PC-3 (cell line): Measurements from ENCODE around the gene KCNB1. TPM values are rescaled to one million over a fixed set of nuclear protein-coding genes. Genes with fewer than 3 reads are reported as not detected.

Experiments used
- ATAC-seq: fragments of 200-7000 bp; cut with Tn5 transposase; 2 replicates; pipeline ENCODE4 v1.9.1; 2020; ENCODE audit warnings: mild to moderate bottlenecking, moderate library complexity
- BruUV-seq: library from RNA; stranded (reverse); fragments of 400-500 nt; replicated peaks from 2 replicates; lab custom pipeline; 2021; lab: Mats Ljungman, UMichigan
- CTCF ChIA-PET: fragments of 300-600 bp; sonication (Branson Sonifier 250); formaldehyde crosslinking; loops from one replicate; lab custom pipeline; 2022; ENCODE audit warnings: antibody characterized with exemption; lab: Charles Lee
- POLR2A ChIA-PET: fragments of 300-600 bp; sonication (Branson Sonifier 250); formaldehyde crosslinking; loops from one replicate; lab custom pipeline; 2022; ENCODE audit warnings: antibody characterized with exemption; ENCODE audit not compliant: unreplicated experiment; lab: Charles Lee
- DNase-seq: peaks from one replicate; pipeline ENCODE4 v3.0.0-alpha.2; 2015
- H2AFZ ChIP-seq: fragments of 300-600 bp; sonication (generic); 2 replicates; pipeline ENCODE4 v1.6.0; 2016; ENCODE audit warnings: antibody characterized with exemption, low read length
- H3F3A ChIP-seq: fragments of 300-600 bp; sonication (generic); one replicate; pipeline ENCODE4 v1.6.0; 2017; ENCODE audit warnings: antibody characterized with exemption, low read length, control low read depth, mild to moderate bottlenecking; ENCODE audit not compliant: unreplicated experiment
- H3K27ac ChIP-seq: fragments of 300-600 bp; sonication (generic); 2 replicates; pipeline ENCODE4 v1.5.1; 2016; ENCODE audit warnings: mild to moderate bottlenecking, low read length
- H3K27me3 ChIP-seq: fragments of 300-600 bp; sonication (generic); 2 replicates; pipeline ENCODE4 v1.6.1; 2016; ENCODE audit warnings: low read length, mixed read lengths
- H3K36me3 ChIP-seq: fragments of 300-600 bp; sonication (generic); 2 replicates; pipeline ENCODE4 v1.6.1; 2016; ENCODE audit warnings: low read depth, mixed run types, low read length, mixed read lengths
- H3K4me1 ChIP-seq: fragments of 300-600 bp; sonication (generic); 2 replicates; pipeline ENCODE4 v1.5.1; 2016; ENCODE audit warnings: low read length; ENCODE audit not compliant: insufficient read depth
- H3K4me2 ChIP-seq: fragments of 300-600 bp; sonication (generic); 2 replicates; pipeline ENCODE4 v1.6.0; 2016; ENCODE audit warnings: low read length
- H3K4me3 ChIP-seq: fragments of 300-600 bp; sonication (generic); 2 replicates; pipeline ENCODE4 v1.5.1; 2016; ENCODE audit warnings: mild to moderate bottlenecking, low read length, mixed read lengths
- H3K79me2 ChIP-seq: fragments of 300-600 bp; sonication (generic); 2 replicates; pipeline ENCODE4 v1.6.1; 2017; ENCODE audit warnings: low read length, mixed read lengths
- H3K9ac ChIP-seq: fragments of 300-600 bp; sonication (generic); 2 replicates; pipeline ENCODE4 v1.6.0; 2016; ENCODE audit warnings: mild to moderate bottlenecking, low read length
- H3K9me2 ChIP-seq: fragments of 300-600 bp; sonication (generic); replicated peaks from 2 replicates; pipeline ENCODE4 v1.6.1; 2016; ENCODE audit warnings: mixed run types, low read length, mixed read lengths
- H3K9me3 ChIP-seq: fragments of 300-600 bp; sonication (generic); 2 replicates; pipeline ENCODE4 v1.6.1; 2016; ENCODE audit warnings: low read length, mixed read lengths
- H4K20me1 ChIP-seq: fragments of 300-600 bp; sonication (generic); 2 replicates; pipeline ENCODE4 v1.6.1; 2016; ENCODE audit warnings: low read length, mixed read lengths
- EZH2 ChIP-seq: fragments of 300-600 bp; sonication (generic); IDR thresholded peaks from one replicate; pipeline ENCODE4 v1.6.1; 2017; ENCODE audit warnings: antibody characterized with exemption, mild to moderate bottlenecking, low read length; ENCODE audit not compliant: unreplicated experiment
- EZH2phosphoT487 ChIP-seq: fragments of 300-600 bp; sonication (generic); IDR thresholded peaks from 2 replicates; pipeline ENCODE4 v1.6.1; 2018; ENCODE audit warnings: mild to moderate bottlenecking, antibody characterized with exemption, low read length, borderline replicate concordance
- intact Hi-C: fragments of 100-400 bp; cut with micrococcal nuclease; formaldehyde crosslinking; loops from 2 replicates; pipeline ENCODE4 v1.9.0; 2023
- total RNA-seq: library from RNA; depleted of rRNA; stranded (reverse); fragments of >200 nt; gene quantifications from 2 replicates; pipeline ENCODE4 v1.2.3, GENCODE V29; 2014
- TF ChIP-seq, protein P1 (sequence below): fragments of 300-600 bp; sonication (generic); conservative IDR thresholded peaks from 2 replicates; pipeline ENCODE4 v1.5.1; 2017; ENCODE audit warnings: antibody characterized with exemption, low read depth, mild to moderate bottlenecking, low read length

Gene KCNB1
- total RNA-seq, 1 experiment from 2014 or later = 0.04 TPM

DNA sequence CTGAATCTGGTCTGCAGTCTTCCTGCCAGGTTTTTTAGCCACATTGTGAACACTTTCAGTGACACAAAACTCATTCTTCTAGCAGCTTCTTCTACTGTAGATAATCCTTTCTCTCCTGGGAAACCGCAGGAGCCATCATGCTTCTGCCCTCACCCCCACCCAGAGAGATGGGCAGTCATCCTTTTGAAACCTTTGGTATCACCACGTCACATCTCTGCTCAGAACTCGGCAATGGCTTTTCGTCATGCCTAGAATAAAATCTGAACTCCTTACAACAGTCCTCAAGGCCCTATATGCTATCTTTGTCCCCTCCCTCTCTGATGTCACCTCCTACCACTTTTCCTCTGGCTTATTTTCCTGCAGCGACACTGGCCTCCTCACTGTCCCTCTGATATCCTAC, 158.2 kb downstream of the KCNB1 start:
- no peak overlapping the region for H3K4me3 ChIP-seq
- no peaks in the 10 kb centered on the region for H3K79me2 ChIP-seq
- ChIA-PET POLR2A (interaction anchor here (0.6 kb wide), 1 partner anchor 64 kb away, joined by 4 read pairs; no protein-coding TSS in a partner anchor), CTCF (interaction anchor here (1.0 to 1.1 kb wide), 4 partner anchors 48 to 80 kb away, joined by 3 to 15 read pairs (median 8); no protein-coding TSS in a partner anchor)
- no peak overlapping the region for H3K4me2 ChIP-seq
- peaks cover 25% of the 10 kb centered on the region for H3K27me3 ChIP-seq
- ATAC-seq (no peak), DNase-seq (no peak)
- H2AFZ ChIP-seq = peak overlapping the region; percentile 52; the same call in 1 of the 2 replicates
- no peaks in the 10 kb centered on the region for H3K36me3 ChIP-seq
- H3K4me1 ChIP-seq = peaks cover 8% of the 10 kb centered on the region; the same call in 1 of the 2 replicates
- H3K9me2 ChIP-seq = no peaks in the 10 kb centered on the region
- intact Hi-C loops = loop anchor here (5.0 kb wide), 2 partner anchors 47 to 62 kb away; partner anchors contain the start of gene ZNFX1
- H4K20me1 ChIP-seq = no peaks in the 10 kb centered on the region
- H3K27ac ChIP-seq = no peak overlapping the region
- H3K9ac ChIP-seq = no peak overlapping the region
- no peaks in the 10 kb centered on the region for H3F3A ChIP-seq
- TF ChIP-seq, protein P1, sequence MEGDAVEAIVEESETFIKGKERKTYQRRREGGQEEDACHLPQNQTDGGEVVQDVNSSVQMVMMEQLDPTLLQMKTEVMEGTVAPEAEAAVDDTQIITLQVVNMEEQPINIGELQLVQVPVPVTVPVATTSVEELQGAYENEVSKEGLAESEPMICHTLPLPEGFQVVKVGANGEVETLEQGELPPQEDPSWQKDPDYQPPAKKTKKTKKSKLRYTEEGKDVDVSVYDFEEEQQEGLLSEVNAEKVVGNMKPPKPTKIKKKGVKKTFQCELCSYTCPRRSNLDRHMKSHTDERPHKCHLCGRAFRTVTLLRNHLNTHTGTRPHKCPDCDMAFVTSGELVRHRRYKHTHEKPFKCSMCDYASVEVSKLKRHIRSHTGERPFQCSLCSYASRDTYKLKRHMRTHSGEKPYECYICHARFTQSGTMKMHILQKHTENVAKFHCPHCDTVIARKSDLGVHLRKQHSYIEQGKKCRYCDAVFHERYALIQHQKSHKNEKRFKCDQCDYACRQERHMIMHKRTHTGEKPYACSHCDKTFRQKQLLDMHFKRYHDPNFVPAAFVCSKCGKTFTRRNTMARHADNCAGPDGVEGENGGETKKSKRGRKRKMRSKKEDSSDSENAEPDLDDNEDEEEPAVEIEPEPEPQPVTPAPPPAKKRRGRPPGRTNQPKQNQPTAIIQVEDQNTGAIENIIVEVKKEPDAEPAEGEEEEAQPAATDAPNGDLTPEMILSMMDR = no peak
- TF ChIP-seq EZH2phosphoT487 = no peak
- no peak for TF ChIP-seq EZH2
- H3K9me3 ChIP-seq = no peaks in the 10 kb centered on the region
- no TSS peak for BruUV-seq

- CTCF ChIA-PET = interaction anchor here (0.6 to 1.1 kb wide), 5 partner anchors 47 to 135 kb away, joined by 3 to 15 read pairs (median 4); no protein-coding TSS in a partner anchor
- Histone ChIP-seq H3K27ac (no peak overlapping the region), H3K9ac (no peak overlapping the region), H3K27me3 (peaks cover 25% of the 10 kb centered on the region), H3F3A (no peaks in the 10 kb centered on the region), H3K36me3 (no peaks in the 10 kb centered on the region), H3K4me2 (no peak overlapping the region), H4K20me1 (no peaks in the 10 kb centered on the region), H3K4me3 (no peak overlapping the region), H3K4me1 (peaks cover 8% of the 10 kb centered on the region; the same call in 1 of the 2 replicates), H2AFZ (peak overlapping the region; percentile 52), H3K9me2 (no peaks in the 10 kb centered on the region), H3K9me3 (no peaks in the 10 kb centered on the region), H3K79me2 (no peaks in the 10 kb centered on the region)
- POLR2A ChIA-PET = interaction anchor here (0.6 kb wide), 2 partner anchors 63 to 80 kb away, joined by 4 to 5 read pairs; no protein-coding TSS in a partner anchor
- no TSS peak for BruUV-seq
- TF ChIP-seq, protein P1 = peak; percentile 69
- TF ChIP-seq EZH2 (no peak), EZH2phosphoT487 (no peak)
- intact Hi-C loops = loop anchor here (1.0 to 5.0 kb wide), 3 partner anchors 46 to 77 kb away; partner anchors contain the start of gene ZNFX1
- ATAC-seq (peak; percentile 72), DNase-seq (peak; percentile 87)
Measured at GRCh38 chr20:49323622-49324238, 158.7 kb downstream of the KCNB1 start.

- Histone ChIP-seq H3K36me3 (no peaks in the 10 kb centered on the region), H3K4me2 (no peak overlapping the region), H3K27me3 (peaks cover 44% of the 10 kb centered on the region), H3K4me3 (no peak overlapping the region), H3K4me1 (peaks cover 8% of the 10 kb centered on the region; the same call in 1 of the 2 replicates), H3F3A (no peaks in the 10 kb centered on the region), H4K20me1 (no peaks in the 10 kb centered on the region), H3K9ac (no peak overlapping the region), H3K27ac (no peak overlapping the region), H3K79me2 (no peaks in the 10 kb centered on the region), H2AFZ (no peak overlapping the region), H3K9me3 (no peaks in the 10 kb centered on the region), H3K9me2 (no peaks in the 10 kb centered on the region)
- CTCF ChIA-PET = interaction anchor here (0.5 to 1.4 kb wide), 8 partner anchors 9 to 197 kb away, joined by 3 to 17 read pairs (median 5); no protein-coding TSS in a partner anchor
- peak; percentile 72 for DNase-seq
- BruUV-seq = no TSS peak
- peak; percentile 64 for ATAC-seq
- POLR2A ChIA-PET = interaction anchor here (1.3 kb wide), 1 partner anchor 74 kb away, joined by 5 read pairs; no protein-coding TSS in a partner anchor
- no peak for TF ChIP-seq EZH2phosphoT487
- TF ChIP-seq, protein P1 = peak; percentile 66
- intact Hi-C loops = loop anchor here (5.0 kb wide), 2 partner anchors 43 to 58 kb away; partner anchors contain the start of gene ZNFX1
Measured at GRCh38 chr20:49320460-49320859, 162.0 kb downstream of the KCNB1 start.
